HEK293T (cell line): ENCODE data around the gene PCDHGA2.

Experiments used
- BHLHE40 ChIP-seq: fragments of 450-650 bp; IDR thresholded peaks from 2 replicates; pipeline ENCODE4 v1.6.1; 2016; ENCODE audit warnings: mild to moderate bottlenecking, moderate library complexity, borderline replicate concordance
- CTBP1 ChIP-seq: fragments of 450-650 bp; IDR thresholded peaks from 2 replicates; pipeline ENCODE4 v1.6.1; 2016; ENCODE audit warnings: borderline replicate concordance
- ELF4 ChIP-seq: fragments of 450-650 bp; IDR thresholded peaks from 2 replicates; pipeline ENCODE4 v1.6.1; 2017; ENCODE audit warnings: antibody characterized with exemption
- FOXA1 ChIP-seq: fragments of 450-650 bp; IDR thresholded peaks from 2 replicates; pipeline ENCODE4 v1.6.1; 2016; ENCODE audit warnings: mild to moderate bottlenecking
- FOXK2 ChIP-seq: fragments of 450-650 bp; IDR thresholded peaks from 2 replicates; pipeline ENCODE4 v1.6.1; 2016; ENCODE audit warnings: mild to moderate bottlenecking
- FOXM1 ChIP-seq: fragments of 450-650 bp; IDR thresholded peaks from 2 replicates; pipeline ENCODE4 v1.6.1; 2017; ENCODE audit warnings: mild to moderate bottlenecking, borderline replicate concordance
- L3MBTL2 ChIP-seq: fragments of 450-650 bp; conservative IDR thresholded peaks from 2 replicates; pipeline ENCODE4 v1.6.1; 2016; ENCODE audit warnings: mild to moderate bottlenecking
- NFRKB ChIP-seq: fragments of 450-650 bp; IDR thresholded peaks from 2 replicates; pipeline ENCODE4 v1.6.1; 2016; ENCODE audit warnings: mild to moderate bottlenecking, moderate library complexity
- SP1 ChIP-seq: fragments of 450-650 bp; IDR thresholded peaks from 2 replicates; pipeline ENCODE4 v1.6.1; 2017
- SUZ12 ChIP-seq: fragments of 450-650 bp; IDR thresholded peaks from 2 replicates; pipeline ENCODE4 v1.6.1; 2016; ENCODE audit warnings: mild to moderate bottlenecking
- TARDBP ChIP-seq: fragments of 450-650 bp; IDR thresholded peaks from 2 replicates; pipeline ENCODE4 v1.6.1; 2016
- ZNF384 ChIP-seq: fragments of 450-650 bp; IDR thresholded peaks from 2 replicates; pipeline ENCODE4 v1.6.1; 2016
- TF ChIP-seq, protein P1 (sequence below): fragments of 450-650 bp; IDR thresholded peaks from 2 replicates; pipeline ENCODE4 v1.6.1; 2016

DNA sequence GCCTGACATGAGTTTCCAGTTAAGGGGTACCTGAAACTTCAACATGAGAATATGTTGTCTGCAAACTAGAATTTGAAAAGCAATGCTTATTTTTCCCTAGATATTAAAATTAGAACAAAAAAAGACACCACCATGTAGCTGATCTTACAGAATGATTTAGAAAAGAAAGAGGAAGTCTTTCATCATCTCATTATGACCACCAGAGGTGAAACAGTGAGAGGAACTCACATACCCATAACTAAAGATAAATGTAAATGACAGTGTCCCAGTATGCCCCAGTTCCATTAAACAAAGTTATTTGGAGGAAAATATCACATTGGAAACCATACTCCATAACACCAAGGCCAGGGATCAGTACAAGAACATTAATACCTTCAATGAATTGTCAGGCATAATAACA is 24.8 kb upstream of the PCDHGA2 start:
- TF ChIP-seq SP1 = no peak
- no peak for TF ChIP-seq CTBP1
- TF ChIP-seq FOXK2 = no peak
- TF ChIP-seq TARDBP = no peak
- no peak for TF ChIP-seq L3MBTL2
- TF ChIP-seq FOXM1 = no peak
- TF ChIP-seq BHLHE40 = no peak
- TF ChIP-seq ZNF384 = no peak
- no peak for TF ChIP-seq SUZ12
- TF ChIP-seq FOXA1 = no peak
- TF ChIP-seq NFRKB = no peak
- no peak for TF ChIP-seq ELF4
- TF ChIP-seq, protein P1, sequence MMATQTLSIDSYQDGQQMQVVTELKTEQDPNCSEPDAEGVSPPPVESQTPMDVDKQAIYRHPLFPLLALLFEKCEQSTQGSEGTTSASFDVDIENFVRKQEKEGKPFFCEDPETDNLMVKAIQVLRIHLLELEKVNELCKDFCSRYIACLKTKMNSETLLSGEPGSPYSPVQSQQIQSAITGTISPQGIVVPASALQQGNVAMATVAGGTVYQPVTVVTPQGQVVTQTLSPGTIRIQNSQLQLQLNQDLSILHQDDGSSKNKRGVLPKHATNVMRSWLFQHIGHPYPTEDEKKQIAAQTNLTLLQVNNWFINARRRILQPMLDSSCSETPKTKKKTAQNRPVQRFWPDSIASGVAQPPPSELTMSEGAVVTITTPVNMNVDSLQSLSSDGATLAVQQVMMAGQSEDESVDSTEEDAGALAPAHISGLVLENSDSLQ = no peak
